ENCODE data around the gene NLGN1.
A peak's percentile ranks its signal among the peaks of the same experiment; 100 is the strongest.

NLGN1 gene

DNA sequence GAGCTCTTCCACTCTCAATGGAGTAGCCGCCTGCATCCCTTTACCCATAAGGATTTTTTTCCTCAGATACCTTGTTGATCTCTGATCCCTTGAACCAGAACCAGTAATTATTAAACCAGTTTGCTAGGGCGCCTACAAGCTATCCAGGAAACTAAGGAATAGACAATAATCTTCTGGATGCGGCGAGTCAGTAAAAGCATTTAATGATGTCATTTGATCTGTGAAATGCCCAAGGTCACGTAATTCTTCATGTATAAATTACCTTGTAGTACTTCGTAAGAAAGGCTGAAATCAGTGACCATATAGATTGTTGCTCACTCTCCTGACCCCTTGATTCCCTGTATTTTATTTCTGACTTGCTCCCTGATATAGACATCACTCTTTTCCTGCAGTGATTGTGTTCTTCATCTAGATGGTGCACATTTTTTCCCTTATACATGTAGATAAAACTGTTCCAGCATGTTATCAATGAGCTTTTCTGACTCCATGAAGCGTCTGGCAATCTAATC is 913.0 kb downstream of the NLGN1 start:
- no peak for DNase-seq

DNA sequence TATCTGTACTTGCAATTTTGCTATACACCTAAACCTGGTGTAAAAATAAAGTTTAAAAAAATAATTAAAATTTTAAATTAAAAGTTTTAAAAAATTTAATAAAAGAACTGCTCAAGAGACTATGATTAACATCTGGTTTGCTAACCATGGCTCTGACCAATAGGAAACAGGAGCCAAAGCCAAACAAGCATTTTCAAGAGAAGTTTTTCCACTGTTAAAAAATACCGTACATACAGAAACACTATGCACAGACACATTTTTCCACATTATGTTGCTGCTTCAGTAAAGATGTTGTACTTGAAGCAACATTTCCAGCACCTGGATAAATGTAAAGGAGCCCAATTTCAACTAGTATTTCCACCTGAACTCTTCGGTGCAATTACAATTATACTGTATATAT is 917.7 kb downstream of the NLGN1 start:
- no peak for DNase-seq

DNA sequence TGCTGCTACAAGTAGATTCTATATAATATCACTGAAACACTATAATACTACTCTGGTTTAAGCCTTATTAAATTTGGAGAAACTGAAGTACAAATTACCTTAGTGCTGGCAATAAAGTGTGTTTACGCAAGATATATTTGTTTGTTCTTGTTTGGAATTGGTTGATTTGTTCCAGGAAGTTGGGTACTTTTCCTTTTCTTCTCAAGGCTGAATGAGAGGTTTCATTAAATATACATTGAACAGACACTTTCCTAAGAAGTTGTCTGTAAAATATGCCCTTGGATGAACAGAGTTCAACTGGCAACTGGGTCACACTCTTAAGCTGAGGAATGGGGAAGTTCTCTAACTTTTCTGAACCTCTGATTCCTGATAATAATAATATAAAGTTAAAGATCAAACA is 919.5 kb downstream of the NLGN1 start:
- no peak for DNase-seq

DNA sequence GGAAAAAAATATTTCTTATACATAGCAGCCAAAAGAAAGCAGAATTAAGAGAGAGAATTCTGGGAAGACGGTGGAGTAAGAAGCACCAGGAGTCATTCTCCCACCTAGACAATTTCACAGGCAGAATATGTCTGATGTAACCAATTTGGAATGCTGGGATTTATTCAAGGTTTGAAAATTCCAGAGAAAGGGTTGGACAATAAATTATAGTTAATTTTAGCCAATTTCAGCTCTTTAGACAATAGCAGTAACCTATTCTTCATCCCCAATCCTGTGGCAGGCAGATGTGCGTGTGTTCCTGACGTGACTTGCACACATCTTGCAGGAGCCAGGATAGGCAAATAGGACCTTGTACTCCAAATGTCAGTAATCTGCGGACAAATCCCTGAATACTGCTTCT is 920.6 kb downstream of the NLGN1 start:
- DNase-seq: no peak

DNA sequence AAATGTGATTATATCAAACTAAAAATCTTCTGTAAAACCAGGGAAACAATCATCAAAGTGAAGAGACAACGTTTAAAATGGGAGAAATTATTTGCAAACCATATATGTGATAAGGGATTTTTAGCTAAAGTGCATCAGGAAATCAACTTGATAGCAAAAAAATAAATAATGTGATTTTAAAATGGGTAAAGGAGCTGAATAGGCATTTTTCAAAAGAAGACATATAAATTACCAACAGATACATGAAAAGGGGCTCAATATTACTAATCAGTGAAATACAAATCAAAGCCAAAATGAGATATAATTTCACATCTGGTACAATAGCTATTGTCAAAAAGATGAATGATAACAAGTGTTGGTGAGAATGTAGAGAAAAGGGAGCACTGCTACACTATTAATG is 924.0 kb downstream of the NLGN1 start:
- DNase-seq: no peak

GRCh38 chr3:174322789-174323188 is 925.2 kb downstream of the NLGN1 start:
- DNase-seq: no peak

DNA sequence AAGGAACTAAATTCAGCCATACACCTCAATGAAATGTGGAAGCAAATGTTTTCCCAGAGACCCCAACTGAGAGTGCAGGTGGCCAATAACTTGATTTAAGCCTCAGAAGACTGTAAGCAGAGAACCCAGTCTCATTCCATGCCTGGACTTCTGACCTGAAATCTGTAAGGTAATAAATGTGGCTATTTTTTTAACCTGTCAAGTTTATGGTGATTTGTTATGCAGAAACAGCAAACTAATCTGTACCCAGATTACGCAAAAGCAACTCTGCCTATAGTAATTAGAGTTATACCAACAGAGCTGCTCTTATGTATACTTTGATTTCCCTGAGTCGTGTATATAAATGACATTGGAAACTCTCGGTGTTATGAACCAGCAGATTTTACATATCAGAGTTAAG is 927.6 kb downstream of the NLGN1 start:
- DNase-seq: no peak

DNA sequence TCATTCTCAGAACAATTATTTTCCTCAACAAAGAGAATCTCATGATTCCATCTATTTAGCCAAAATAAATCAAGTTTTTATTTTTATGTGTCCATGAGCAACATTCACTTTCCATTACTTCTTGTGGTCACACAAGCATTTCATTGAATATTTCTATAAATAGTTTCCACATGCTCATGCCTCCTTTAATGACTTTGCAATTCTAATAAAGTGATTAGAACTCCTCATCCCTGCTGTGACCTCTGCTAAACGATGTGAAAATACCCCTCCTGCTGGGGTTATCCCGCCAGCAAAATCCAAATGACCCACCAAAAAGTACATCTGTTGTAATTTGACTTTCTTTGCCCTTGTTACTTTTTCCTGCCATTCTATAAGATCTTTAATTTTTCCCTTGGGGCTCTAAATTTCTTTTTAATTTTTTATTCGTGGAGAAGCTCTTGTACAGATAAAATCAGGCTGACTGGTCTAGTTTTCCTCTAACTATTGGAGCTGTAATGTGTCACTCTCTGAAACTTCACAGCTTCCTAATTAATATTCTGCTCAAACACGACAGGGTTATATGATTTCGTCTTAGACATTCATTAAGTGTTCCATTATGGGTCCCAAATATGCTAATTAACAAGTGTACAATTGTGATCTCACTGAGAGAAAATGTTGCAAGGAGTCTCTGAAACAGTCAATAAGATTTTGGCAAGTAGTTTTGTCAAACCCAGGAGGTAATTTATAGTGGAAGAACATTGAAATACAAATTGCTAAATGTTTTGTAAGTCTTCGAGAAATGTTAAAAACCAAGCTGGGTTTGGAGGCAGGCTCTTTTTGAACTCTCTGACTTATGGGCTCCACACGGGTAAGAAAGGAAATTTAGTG is 928.5 kb downstream of the NLGN1 start:
- DNase-seq: peak; percentile 45

DNA sequence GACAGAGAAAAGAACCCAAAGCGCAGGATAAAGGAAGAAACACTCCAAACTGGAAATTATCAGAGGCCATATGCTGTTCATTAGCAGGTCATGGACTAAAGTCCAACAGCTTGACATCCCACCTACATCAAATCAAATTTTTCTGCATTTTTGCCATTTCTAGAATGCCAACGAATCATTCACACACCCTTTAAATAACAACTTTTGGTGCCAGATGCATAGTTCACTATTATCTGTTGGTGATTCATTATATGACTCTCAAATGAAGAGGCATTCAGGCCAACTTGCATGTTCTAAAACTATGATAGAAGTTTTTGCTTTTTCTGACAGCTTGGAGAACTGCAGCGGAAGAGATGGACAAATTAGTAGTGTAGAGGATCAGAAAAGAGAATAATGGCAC is 931.8 kb downstream of the NLGN1 start:
- peak; percentile 19 for DNase-seq

- peak; percentile 73 for DNase-seq
Measured at GRCh38 chr3:174330303-174330702, 932.8 kb downstream of the NLGN1 start.

- no peak for DNase-seq
Measured at GRCh38 chr3:174331095-174331800, 933.7 kb downstream of the NLGN1 start.

- no peak for DNase-seq
Measured at GRCh38 chr3:174332391-174332790, 934.8 kb downstream of the NLGN1 start.

DNA sequence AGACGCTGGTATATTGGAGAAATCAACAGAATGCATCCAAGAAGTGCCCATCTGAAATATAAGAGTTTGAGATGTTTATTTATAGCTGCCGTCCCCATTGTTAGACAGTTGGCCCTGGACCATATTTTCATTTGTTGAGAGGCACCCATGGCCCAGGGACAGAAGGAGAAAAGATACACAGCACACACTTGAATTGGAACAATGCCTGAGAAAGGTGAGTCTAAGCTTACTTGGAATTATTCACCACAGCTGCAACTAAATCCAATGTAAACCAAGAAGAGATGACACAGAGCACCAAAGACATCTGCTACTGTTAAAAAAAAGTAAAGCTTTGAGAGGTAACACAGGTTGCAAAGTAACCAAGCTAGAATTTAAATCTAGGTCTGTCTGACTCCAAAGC is 936.1 kb downstream of the NLGN1 start:
- no peak for DNase-seq

GRCh38 chr3:174334111-174334510 is 936.6 kb downstream of the NLGN1 start:
- no peak for DNase-seq

- DNase-seq: no peak
Measured at GRCh38 chr3:174335324-174335723, 937.8 kb downstream of the NLGN1 start.

GRCh38 chr3:174335910-174336309 is 938.4 kb downstream of the NLGN1 start:
- DNase-seq: no peak
